Neural cell (in vitro differentiated cells): ENCODE results near the gene PIGP. TPM values are rescaled to one million over a fixed set of nuclear protein-coding genes. Genes with fewer than 3 reads are reported as not detected.
"Not testable (repeated sequence)": the region's sequence is repeated elsewhere in the genome, so short reads cannot be mapped to it uniquely, and the experiment has no call there.

Experiments
- H2AFZ ChIP-seq: fragments of 200-600, 300-800 bp; sonication (generic), shearing (Covaris generic); 2 replicates; pipeline ENCODE4 v1.6.0; 2014; ENCODE audit warnings: low read depth, mild to moderate bottlenecking, antibody characterized with exemption, low read length, moderate library complexity
- H3F3A ChIP-seq: fragments of 200-600 bp; shearing (Covaris generic); 2 replicates; pipeline ENCODE4 v1.6.1; 2016; ENCODE audit warnings: mild to moderate bottlenecking, moderate library complexity, mixed read lengths, antibody characterized with exemption, low read length; ENCODE audit not compliant: insufficient read depth, poor library complexity, severe bottlenecking
- H3K27ac ChIP-seq: fragments of 200-600, 300-800 bp; sonication (generic), shearing (Covaris generic); 2 replicates; pipeline ENCODE4 v1.5.1; 2014; ENCODE audit warnings: mild to moderate bottlenecking, low read length, moderate library complexity
- H3K27me3 ChIP-seq: fragments of 300-800, 200-600 bp; sonication (generic), shearing (Covaris generic); 2 replicates; pipeline ENCODE4 v1.6.0; 2014; ENCODE audit warnings: mild to moderate bottlenecking, low read depth, low read length, moderate library complexity; ENCODE audit not compliant: insufficient read depth
- H3K36me3 ChIP-seq: fragments of 300-800, 200-600 bp; sonication (generic), shearing (Covaris generic); 2 replicates; pipeline ENCODE4 v1.5.1; 2014; ENCODE audit warnings: mild to moderate bottlenecking, antibody characterized with exemption, low read length, moderate library complexity; ENCODE audit not compliant: insufficient read depth
- H3K4me2 ChIP-seq: fragments of 300-800, 200-600 bp; sonication (generic), shearing (Covaris generic); 2 replicates; pipeline ENCODE4 v1.6.0; 2014; ENCODE audit warnings: mild to moderate bottlenecking, low read length
- H3K4me3 ChIP-seq: fragments of 300-800, 200-600 bp; sonication (generic), shearing (Covaris generic); 2 replicates; pipeline ENCODE4 v1.5.1; 2014; ENCODE audit warnings: mild to moderate bottlenecking, low read length, moderate library complexity
- H3K79me2 ChIP-seq: fragments of 200-600 bp; shearing (Covaris generic); replicated peaks from 2 replicates; pipeline ENCODE4 v1.6.0; 2014; ENCODE audit warnings: mild to moderate bottlenecking, low read length, moderate library complexity; ENCODE audit not compliant: insufficient read depth
- H3K9ac ChIP-seq: fragments of 300-800, 200-600 bp; sonication (generic), shearing (Covaris generic); 2 replicates; pipeline ENCODE4 v1.6.1; 2016; ENCODE audit warnings: mild to moderate bottlenecking, low read length, mixed read lengths
- H3K9me2 ChIP-seq: fragments of 200-600 bp; shearing (Covaris generic); 2 replicates; pipeline ENCODE4 v1.6.1; 2016; ENCODE audit warnings: mild to moderate bottlenecking, low read length, mixed read lengths; ENCODE audit not compliant: insufficient read depth
- H3K9me3 ChIP-seq: fragments of 200-600, 300-800 bp; sonication (generic), shearing (Covaris generic); 2 replicates; pipeline ENCODE4 v1.6.1; 2016; ENCODE audit warnings: mild to moderate bottlenecking, mixed run types, low read length, moderate library complexity, mixed read lengths
- H4K20me1 ChIP-seq: fragments of 200-600 bp; shearing (Covaris generic); 2 replicates; pipeline ENCODE4 v1.6.1; 2016; ENCODE audit warnings: mild to moderate bottlenecking, mixed run types; ENCODE audit not compliant: insufficient read depth
- EP300 ChIP-seq: fragments of 450-650 bp; conservative IDR thresholded peaks from 2 replicates; pipeline ENCODE4 v1.6.1; 2014; ENCODE audit warnings: antibody characterized with exemption, mild to moderate bottlenecking, moderate library complexity; ENCODE audit not compliant: poor library complexity, severe bottlenecking
- EZH2 ChIP-seq: fragments of 200-600, 300-800 bp; shearing (Covaris generic), sonication (generic); IDR thresholded peaks from 2 replicates; pipeline ENCODE4 v1.6.1; 2014; ENCODE audit warnings: antibody characterized with exemption, low read length, borderline replicate concordance, mild to moderate bottlenecking; ENCODE audit not compliant: insufficient read depth, poor library complexity, severe bottlenecking
- MXI1 ChIP-seq: fragments of 450-650 bp; conservative IDR thresholded peaks from 2 replicates; pipeline ENCODE4 v1.6.1; 2014; ENCODE audit warnings: antibody characterized with exemption, mild to moderate bottlenecking; ENCODE audit not compliant: poor library complexity, severe bottlenecking
- POLR2AphosphoS5 ChIP-seq: IDR thresholded peaks from 2 replicates; pipeline ENCODE4 v1.6.1; 2012
- RAD21 ChIP-seq: fragments of 450-650 bp; conservative IDR thresholded peaks from 2 replicates; pipeline ENCODE4 v1.6.1; 2014; ENCODE audit warnings: antibody characterized with exemption, mild to moderate bottlenecking, moderate library complexity
- SMC3 ChIP-seq: fragments of 450-650 bp; conservative IDR thresholded peaks from 2 replicates; pipeline ENCODE4 v1.6.1; 2014; ENCODE audit warnings: antibody characterized with exemption, mild to moderate bottlenecking, moderate library complexity; ENCODE audit not compliant: poor library complexity
- TAF1 ChIP-seq: IDR thresholded peaks from 2 replicates; pipeline ENCODE4 v1.6.1; 2012; ENCODE audit warnings: low read depth
- polyA plus RNA-seq: library from polyadenylated mRNA; depleted of rRNA; stranded (reverse); fragments of >200 nt; gene quantifications from 2 replicates; pipeline ENCODE4 v1.2.3, GENCODE V29; 2014
- TF ChIP-seq, protein P1 (sequence below): IDR thresholded peaks from 2 replicates; pipeline ENCODE4 v1.6.1; 2012; ENCODE audit warnings: borderline replicate concordance
- TF ChIP-seq, protein P2 (sequence below): fragments of 450-650 bp; IDR thresholded peaks from 2 replicates; pipeline ENCODE4 v1.5.1; 2014; ENCODE audit warnings: antibody characterized with exemption, mild to moderate bottlenecking, moderate library complexity; ENCODE audit not compliant: poor library complexity, severe bottlenecking

Gene PIGP
- polyA plus RNA-seq, 1 donor from 2014 or later = 38.5 TPM

DNA sequence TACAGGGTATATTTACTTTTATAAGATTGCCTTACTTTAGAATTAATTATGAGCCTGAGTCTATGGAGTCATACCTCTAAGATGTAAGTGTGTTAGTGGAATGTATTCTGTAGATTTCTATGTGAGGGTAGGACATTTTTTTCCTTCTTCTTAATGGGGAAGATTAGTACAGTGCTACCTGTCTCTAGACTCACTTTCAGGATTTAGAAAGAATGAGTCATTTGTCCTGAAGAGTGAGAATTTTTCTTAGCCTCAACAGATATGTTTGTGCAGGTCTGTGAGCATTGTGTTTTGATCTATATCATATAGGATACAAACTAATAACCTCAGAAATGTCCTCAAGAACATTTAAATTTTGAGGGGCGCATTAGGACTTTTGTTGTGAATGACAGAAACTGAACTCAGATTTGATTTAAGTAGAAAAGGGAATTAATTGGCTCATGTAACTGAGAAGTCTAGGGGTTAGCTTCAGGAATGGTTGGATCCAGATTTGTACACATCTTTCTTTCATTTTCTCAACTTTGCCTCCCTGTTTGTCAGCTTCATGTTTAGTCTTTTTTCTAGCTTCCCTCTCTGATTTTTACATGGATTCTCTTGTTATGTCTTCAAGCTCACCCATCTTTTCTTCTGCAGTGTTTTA, 45.4 kb upstream of the PIGP start:
- TF ChIP-seq EZH2 = no peak
- TF ChIP-seq POLR2AphosphoS5 = no peak
- TF ChIP-seq, protein P1, sequence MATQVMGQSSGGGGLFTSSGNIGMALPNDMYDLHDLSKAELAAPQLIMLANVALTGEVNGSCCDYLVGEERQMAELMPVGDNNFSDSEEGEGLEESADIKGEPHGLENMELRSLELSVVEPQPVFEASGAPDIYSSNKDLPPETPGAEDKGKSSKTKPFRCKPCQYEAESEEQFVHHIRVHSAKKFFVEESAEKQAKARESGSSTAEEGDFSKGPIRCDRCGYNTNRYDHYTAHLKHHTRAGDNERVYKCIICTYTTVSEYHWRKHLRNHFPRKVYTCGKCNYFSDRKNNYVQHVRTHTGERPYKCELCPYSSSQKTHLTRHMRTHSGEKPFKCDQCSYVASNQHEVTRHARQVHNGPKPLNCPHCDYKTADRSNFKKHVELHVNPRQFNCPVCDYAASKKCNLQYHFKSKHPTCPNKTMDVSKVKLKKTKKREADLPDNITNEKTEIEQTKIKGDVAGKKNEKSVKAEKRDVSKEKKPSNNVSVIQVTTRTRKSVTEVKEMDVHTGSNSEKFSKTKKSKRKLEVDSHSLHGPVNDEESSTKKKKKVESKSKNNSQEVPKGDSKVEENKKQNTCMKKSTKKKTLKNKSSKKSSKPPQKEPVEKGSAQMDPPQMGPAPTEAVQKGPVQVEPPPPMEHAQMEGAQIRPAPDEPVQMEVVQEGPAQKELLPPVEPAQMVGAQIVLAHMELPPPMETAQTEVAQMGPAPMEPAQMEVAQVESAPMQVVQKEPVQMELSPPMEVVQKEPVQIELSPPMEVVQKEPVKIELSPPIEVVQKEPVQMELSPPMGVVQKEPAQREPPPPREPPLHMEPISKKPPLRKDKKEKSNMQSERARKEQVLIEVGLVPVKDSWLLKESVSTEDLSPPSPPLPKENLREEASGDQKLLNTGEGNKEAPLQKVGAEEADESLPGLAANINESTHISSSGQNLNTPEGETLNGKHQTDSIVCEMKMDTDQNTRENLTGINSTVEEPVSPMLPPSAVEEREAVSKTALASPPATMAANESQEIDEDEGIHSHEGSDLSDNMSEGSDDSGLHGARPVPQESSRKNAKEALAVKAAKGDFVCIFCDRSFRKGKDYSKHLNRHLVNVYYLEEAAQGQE = no peak
- TF ChIP-seq EP300 = no peak
- no peak for TF ChIP-seq TAF1
- TF ChIP-seq RAD21 = no peak
- TF ChIP-seq, protein P2, sequence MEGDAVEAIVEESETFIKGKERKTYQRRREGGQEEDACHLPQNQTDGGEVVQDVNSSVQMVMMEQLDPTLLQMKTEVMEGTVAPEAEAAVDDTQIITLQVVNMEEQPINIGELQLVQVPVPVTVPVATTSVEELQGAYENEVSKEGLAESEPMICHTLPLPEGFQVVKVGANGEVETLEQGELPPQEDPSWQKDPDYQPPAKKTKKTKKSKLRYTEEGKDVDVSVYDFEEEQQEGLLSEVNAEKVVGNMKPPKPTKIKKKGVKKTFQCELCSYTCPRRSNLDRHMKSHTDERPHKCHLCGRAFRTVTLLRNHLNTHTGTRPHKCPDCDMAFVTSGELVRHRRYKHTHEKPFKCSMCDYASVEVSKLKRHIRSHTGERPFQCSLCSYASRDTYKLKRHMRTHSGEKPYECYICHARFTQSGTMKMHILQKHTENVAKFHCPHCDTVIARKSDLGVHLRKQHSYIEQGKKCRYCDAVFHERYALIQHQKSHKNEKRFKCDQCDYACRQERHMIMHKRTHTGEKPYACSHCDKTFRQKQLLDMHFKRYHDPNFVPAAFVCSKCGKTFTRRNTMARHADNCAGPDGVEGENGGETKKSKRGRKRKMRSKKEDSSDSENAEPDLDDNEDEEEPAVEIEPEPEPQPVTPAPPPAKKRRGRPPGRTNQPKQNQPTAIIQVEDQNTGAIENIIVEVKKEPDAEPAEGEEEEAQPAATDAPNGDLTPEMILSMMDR = no peak
- no peak for TF ChIP-seq SMC3
- TF ChIP-seq MXI1 = no peak
- Histone ChIP-seq H3K9me3 (no peaks in the 10 kb centered on the region), H3K27me3 (no peaks in the 10 kb centered on the region), H3K4me3 (no peak overlapping the region), H3K79me2 (peaks cover 24% of the 10 kb centered on the region), H3K36me3 (peaks cover 13% of the 10 kb centered on the region), H3K9me2 (no peaks in the 10 kb centered on the region), H3K27ac (no peak overlapping the region), H3K4me2 (no peak overlapping the region), H3K9ac (no peak overlapping the region), H3F3A (no peaks in the 10 kb centered on the region), H4K20me1 (no peaks in the 10 kb centered on the region), H2AFZ (no peak overlapping the region)

DNA sequence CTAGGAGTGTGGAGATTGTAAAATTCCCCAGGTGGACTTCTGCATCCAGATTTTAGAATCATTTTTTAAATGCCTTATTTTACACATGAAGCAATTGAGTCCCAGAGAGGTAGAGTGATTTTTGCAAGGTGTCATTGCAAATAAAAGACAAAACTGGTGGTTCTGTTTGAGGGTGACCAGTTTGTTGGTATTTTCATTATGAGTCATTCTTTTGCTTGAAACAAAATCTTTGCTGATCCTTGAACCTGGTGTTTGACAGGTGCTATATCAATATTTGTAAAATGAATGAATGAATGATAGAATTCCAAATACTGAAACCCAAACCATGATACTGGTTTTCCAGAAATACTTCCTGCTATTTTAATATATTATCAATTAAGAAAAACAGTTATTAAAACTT, 44.3 kb upstream of the PIGP start:
- Histone ChIP-seq H4K20me1 (no peaks in the 10 kb centered on the region), H3K4me2 (no peak overlapping the region), H3K27me3 (no peaks in the 10 kb centered on the region), H3K9me3 (no peaks in the 10 kb centered on the region), H3F3A (no peaks in the 10 kb centered on the region), H3K9ac (no peak overlapping the region), H3K9me2 (no peaks in the 10 kb centered on the region), H2AFZ (no peak overlapping the region), H3K79me2 (peaks cover 24% of the 10 kb centered on the region), H3K4me3 (no peak overlapping the region), H3K27ac (no peak overlapping the region), H3K36me3 (peaks cover 13% of the 10 kb centered on the region)
- TF ChIP-seq SMC3 (no peak), MXI1 (no peak), POLR2AphosphoS5 (no peak), EZH2 (no peak), TAF1 (no peak), EP300 (no peak), RAD21 (no peak)
- TF ChIP-seq, protein P1 = no peak
- TF ChIP-seq, protein P2 = no peak

DNA sequence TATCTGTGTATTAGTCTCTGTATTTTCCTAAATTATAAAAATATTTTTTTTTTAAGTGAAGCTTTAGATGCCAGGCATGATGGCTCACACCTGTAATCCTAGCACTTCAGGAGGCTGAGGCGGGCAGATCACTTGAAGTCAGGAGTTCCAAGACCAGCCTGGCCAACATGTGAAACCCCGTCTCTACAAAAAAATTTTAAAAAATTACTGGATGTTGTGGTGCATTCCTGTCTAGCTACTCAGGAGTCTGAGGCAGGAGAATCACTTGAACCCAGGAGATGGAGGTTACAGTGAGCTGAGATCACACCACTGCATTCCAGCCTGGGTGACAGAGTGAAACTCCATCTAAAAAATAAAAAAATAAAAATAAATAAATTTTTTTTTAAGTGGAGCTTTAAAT, 43.6 kb upstream of the PIGP start:
- Histone ChIP-seq H3K36me3 (peaks cover 13% of the 10 kb centered on the region), H3K79me2 (peaks cover 24% of the 10 kb centered on the region)
- not testable (repeated sequence) for H3K9me2 ChIP-seq, H3K4me2 ChIP-seq, H3K9ac ChIP-seq, H3F3A ChIP-seq, H3K27ac ChIP-seq, H3K4me3 ChIP-seq, H3K27me3 ChIP-seq, H4K20me1 ChIP-seq, H3K9me3 ChIP-seq, H2AFZ ChIP-seq
